K562 (cell line): ENCODE data around the gene WDR55. TPM values are rescaled to one million over a fixed set of nuclear protein-coding genes. Genes with fewer than 3 reads are reported as not detected.

Source experiments
- BRF1 ChIP-seq: IDR thresholded peaks from 3 replicates; pipeline ENCODE4 v1.6.1; 2011; ENCODE audit warnings: borderline replicate concordance, mild to moderate bottlenecking; ENCODE audit not compliant: insufficient read length; ENCODE audit errors: extremely low read depth
- CHAMP1 ChIP-seq: fragments of 450-650 bp; IDR thresholded peaks from 2 replicates; pipeline ENCODE4 v1.6.1; 2016; ENCODE audit warnings: mild to moderate bottlenecking
- CTBP1 ChIP-seq: fragments of 450-650 bp; IDR thresholded peaks from 2 replicates; pipeline ENCODE4 v1.6.1; 2016; ENCODE audit warnings: borderline replicate concordance
- ELF4 ChIP-seq: fragments of 450-650 bp; formaldehyde crosslinking; IDR thresholded peaks from 2 replicates; pipeline ENCODE4 v1.4.0; 2022; ENCODE audit warnings: missing genetic modification characterization
- FOXM1 ChIP-seq, 2 experiments: fragments of 450-650 bp in 1 of 2; sonication (generic) in 1 of 2; formaldehyde crosslinking in 1 of 2; IDR thresholded peaks; 2 replicates each; pipeline versions ENCODE4 v1.6.1 to v1.9.0; 2017 to 2022; ENCODE audit warnings: low read depth in 2 of 2, mild to moderate bottlenecking in 2 of 2, missing genetic modification reagents in 1 of 2, moderate library complexity in 1 of 2
- HES1 ChIP-seq: fragments of 450-650 bp; IDR thresholded peaks from 2 replicates; pipeline ENCODE4 v1.6.1; 2016; ENCODE audit warnings: low read depth, mild to moderate bottlenecking, moderate library complexity
- HNRNPL ChIP-seq: fragments of 200-400 bp; formaldehyde crosslinking; IDR thresholded peaks from 2 replicates; pipeline ENCODE4 v1.6.1; 2017; ENCODE audit warnings: low read depth, mild to moderate bottlenecking, low read length
- JUN ChIP-seq, 2 experiments: sonication (generic) in 1 of 2; formaldehyde crosslinking in 1 of 2; IDR thresholded peaks; 2 replicates each; pipeline versions ENCODE4 v1.6.1 to v1.8.0; 2012 to 2022; ENCODE audit warnings: borderline replicate concordance in 2 of 2, mild to moderate bottlenecking in 2 of 2, improper control_type of control experiment in 1 of 2, low read depth in 1 of 2, low read length in 1 of 2, missing genetic modification reagents in 1 of 2
- JUND ChIP-seq, 2 experiments: IDR thresholded peaks; 2 replicates in 1 of 2; 3 replicates in 1 of 2; pipeline ENCODE4 v1.6.1; 2011; ENCODE audit warnings: borderline replicate concordance in 2 of 2, low read depth in 2 of 2, low read length in 2 of 2, improper control_type of control experiment in 1 of 2, missing biosample characterization in 1 of 2, missing genetic modification characterization in 1 of 2, missing genetic modification reagents in 1 of 2
- KDM5B ChIP-seq: fragments of 200-600 bp; sonication (generic); IDR thresholded peaks from 2 replicates; pipeline ENCODE4 v1.6.1; 2012; ENCODE audit warnings: low read depth, mild to moderate bottlenecking, moderate library complexity, low read length, control low read depth, inconsistent platforms; ENCODE audit not compliant: insufficient replicate concordance
- MAFG ChIP-seq: fragments of 450-650 bp; conservative IDR thresholded peaks from 2 replicates; pipeline ENCODE4 v1.6.1; 2016; ENCODE audit warnings: missing genetic modification characterization, missing compliant biosample characterization
- NFIX ChIP-seq: fragments of 250-450 bp; sonication (Bioruptor Pico); IDR thresholded peaks from 2 replicates; pipeline ENCODE4 v1.4.0; 2020; ENCODE audit warnings: low read depth, mild to moderate bottlenecking, moderate library complexity
- PBX2 ChIP-seq, 2 experiments: IDR thresholded peaks in 1 of 2; conservative IDR thresholded peaks in 1 of 2; 2 replicates each; pipeline ENCODE4 v1.6.1; 2016; ENCODE audit warnings: low read depth in 2 of 2, mild to moderate bottlenecking in 1 of 2, missing compliant biosample characterization in 1 of 2, missing genetic modification characterization in 1 of 2, moderate library complexity in 1 of 2
- PHF8 ChIP-seq: fragments of 200-600 bp; sonication (generic); IDR thresholded peaks from 2 replicates; pipeline ENCODE4 v1.6.1; 2012; ENCODE audit warnings: mixed run types, mild to moderate bottlenecking, inconsistent platforms, low read length, moderate library complexity, borderline replicate concordance
- PRMT5 ChIP-seq: sonication (generic); formaldehyde crosslinking; IDR thresholded peaks from 2 replicates; pipeline ENCODE4 v1.5.0; 2020; ENCODE audit warnings: missing genetic modification reagents
- SMARCC2 ChIP-seq: fragments of 450-650 bp; IDR thresholded peaks from 2 replicates; pipeline ENCODE4 v1.6.1; 2017; ENCODE audit warnings: antibody characterized with exemption, moderate library complexity, mild to moderate bottlenecking, low read depth
- THRA ChIP-seq: fragments of 450-650 bp; IDR thresholded peaks from 2 replicates; pipeline ENCODE4 v1.6.1; 2017; ENCODE audit warnings: mild to moderate bottlenecking, moderate library complexity
- polyA plus RNA-seq, 8 experiments: library from polyadenylated mRNA; depleted of rRNA in 4 of 8; stranded (reverse) in 5 of 8; unstranded in 3 of 8; fragments of >200 nt; fragmentation: Nextera tagmentation in 2 of 8; fragmentation: Illumina TruSeq in 1 of 8; extraction: Ambion mirVana in 2 of 8; extraction: Trizol in 1 of 8; gene quantifications; 2 replicates each; pipeline versions ENCODE4 v1.2.1 to v1.2.3, GENCODE V29; 2011 to 2014; ENCODE audit warnings: inconsistent platforms in 1 of 8, missing spikeins in 1 of 8
- total RNA-seq, 7 experiments: library from RNA; depleted of rRNA in 6 of 7; stranded (reverse); fragments of >200 nt in 6 of 7; fragmentation: Illumina TruSeq in 2 of 7; extraction: Trizol in 2 of 7; gene quantifications; 2 replicates each; pipeline versions ENCODE4 v1.2.1 to v1.2.3, GENCODE V29; 2011 to 2021; ENCODE audit warnings: low replicate concordance in 1 of 7

Gene WDR55
- total and polyA plus RNA-seq, 9 of the 15 experiments (the other 6 are each of a cell fraction or from before 2014, with no cell fraction given), result 5.2 to 45.0 (median 29.3) TPM

GRCh38 chr5:140664359-140665119 is at the start of gene WDR55 (continued):
- TF ChIP-seq THRA, result peak; percentile 99
- TF ChIP-seq PRMT5 (CRISPR knock-in tag), result no peak
- peak; percentile 78; the same call in 1 of the 2 replicates for TF ChIP-seq ELF4
- TF ChIP-seq SMARCC2, result no peak
- no peak for TF ChIP-seq MAFG
- TF ChIP-seq FOXM1 (IDR thresholded peaks at IDR 0.05; ENCODE audit: low read depth), result no peak
- TF ChIP-seq FOXM1 (CRISPR knock-in tag; IDR thresholded peaks at IDR 0.05; ENCODE audit: low read depth), result 0 out of 2 replicates have a peak, but pooled peaks have one; percentile 32
- TF ChIP-seq BRF1, result no peak
- TF ChIP-seq JUN (IDR thresholded peaks at IDR 0.05; ENCODE audit: borderline replicate concordance, low read depth, low read length), result peak; percentile 3; the same call in 1 of the 2 replicates
- no peak for TF ChIP-seq JUN (CRISPR knock-in tag; IDR thresholded peaks at IDR 0.05; ENCODE audit: borderline replicate concordance)
- no peak for TF ChIP-seq PBX2 (CRISPR knock-in tag; IDR thresholded peaks at IDR 0.05; ENCODE audit: low read depth)
- peak; percentile 51 for TF ChIP-seq PBX2 (tag; conservative IDR thresholded peaks at IDR 0.05; ENCODE audit: low read depth)
- no peak for TF ChIP-seq NFIX (CRISPR knock-in tag)
- TF ChIP-seq HES1, result no peak
- no peak; the same call in 1 of the 2 replicates for TF ChIP-seq JUND (IDR thresholded peaks at IDR 0.05; ENCODE audit: borderline replicate concordance, low read depth, low read length)
- TF ChIP-seq JUND (tag; IDR thresholded peaks at IDR 0.05; ENCODE audit: borderline replicate concordance, low read depth, low read length), result no peak; the same call in 1 of the 3 replicates
- TF ChIP-seq KDM5B, result peak; percentile 94
- TF ChIP-seq HNRNPL, result no peak
- peak; percentile 88; the same call in 1 of the 2 replicates for TF ChIP-seq PHF8
- no peak for TF ChIP-seq CHAMP1
- peak; percentile 88; the same call in 1 of the 2 replicates for TF ChIP-seq CTBP1
